ENCODE data around the gene TEN1.

DNA sequence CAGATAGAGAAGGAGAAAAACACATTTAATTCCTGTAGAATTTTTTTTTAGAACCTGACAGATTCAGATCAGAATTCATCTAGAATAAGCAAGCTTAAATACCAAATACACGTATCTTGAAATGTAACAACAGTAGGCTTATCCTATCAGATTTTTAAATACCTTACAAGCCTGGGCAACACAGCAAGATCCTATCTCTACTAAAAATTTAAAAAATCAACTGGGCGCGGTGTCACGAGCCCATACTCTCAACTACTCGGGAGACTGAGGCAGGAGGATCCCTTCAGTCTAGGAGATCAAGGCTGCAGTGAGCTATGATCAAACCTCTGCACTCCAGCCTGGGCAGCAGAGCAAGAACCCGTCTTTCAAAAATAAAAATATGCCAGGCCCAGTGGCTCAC lies 13.6 kb upstream of the TEN1 start:
- no peak for TF ChIP-seq CTCF (IDR thresholded peaks at IDR 0.05; ENCODE audit: insufficient read depth, low read length)
- TF ChIP-seq, protein P1, sequence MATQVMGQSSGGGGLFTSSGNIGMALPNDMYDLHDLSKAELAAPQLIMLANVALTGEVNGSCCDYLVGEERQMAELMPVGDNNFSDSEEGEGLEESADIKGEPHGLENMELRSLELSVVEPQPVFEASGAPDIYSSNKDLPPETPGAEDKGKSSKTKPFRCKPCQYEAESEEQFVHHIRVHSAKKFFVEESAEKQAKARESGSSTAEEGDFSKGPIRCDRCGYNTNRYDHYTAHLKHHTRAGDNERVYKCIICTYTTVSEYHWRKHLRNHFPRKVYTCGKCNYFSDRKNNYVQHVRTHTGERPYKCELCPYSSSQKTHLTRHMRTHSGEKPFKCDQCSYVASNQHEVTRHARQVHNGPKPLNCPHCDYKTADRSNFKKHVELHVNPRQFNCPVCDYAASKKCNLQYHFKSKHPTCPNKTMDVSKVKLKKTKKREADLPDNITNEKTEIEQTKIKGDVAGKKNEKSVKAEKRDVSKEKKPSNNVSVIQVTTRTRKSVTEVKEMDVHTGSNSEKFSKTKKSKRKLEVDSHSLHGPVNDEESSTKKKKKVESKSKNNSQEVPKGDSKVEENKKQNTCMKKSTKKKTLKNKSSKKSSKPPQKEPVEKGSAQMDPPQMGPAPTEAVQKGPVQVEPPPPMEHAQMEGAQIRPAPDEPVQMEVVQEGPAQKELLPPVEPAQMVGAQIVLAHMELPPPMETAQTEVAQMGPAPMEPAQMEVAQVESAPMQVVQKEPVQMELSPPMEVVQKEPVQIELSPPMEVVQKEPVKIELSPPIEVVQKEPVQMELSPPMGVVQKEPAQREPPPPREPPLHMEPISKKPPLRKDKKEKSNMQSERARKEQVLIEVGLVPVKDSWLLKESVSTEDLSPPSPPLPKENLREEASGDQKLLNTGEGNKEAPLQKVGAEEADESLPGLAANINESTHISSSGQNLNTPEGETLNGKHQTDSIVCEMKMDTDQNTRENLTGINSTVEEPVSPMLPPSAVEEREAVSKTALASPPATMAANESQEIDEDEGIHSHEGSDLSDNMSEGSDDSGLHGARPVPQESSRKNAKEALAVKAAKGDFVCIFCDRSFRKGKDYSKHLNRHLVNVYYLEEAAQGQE (IDR thresholded peaks at IDR 0.05; ENCODE audit: insufficient replicate concordance, low read depth) = no peak
